CD8-positive, alpha-beta memory T cell (primary cell): Measurements from ENCODE around the gene SOX5. TPM values are rescaled to one million over a fixed set of nuclear protein-coding genes. Genes with fewer than 3 reads are reported as not detected.
"Not testable (repeated sequence)": the region's sequence is repeated elsewhere in the genome, so short reads cannot be mapped to it uniquely, and the experiment has no call there.

ENCODE experiments used
- CTCF ChIA-PET: fragments of 350-600 bp; sonication (Branson Sonifier 250); formaldehyde crosslinking; loops from one replicate; lab custom pipeline; 2021; ENCODE audit warnings: antibody characterized with exemption; lab: Charles Lee
- POLR2A ChIA-PET: fragments of 350-600 bp; sonication (Branson Sonifier 250); formaldehyde crosslinking; loops from one replicate; lab custom pipeline; 2021; ENCODE audit warnings: antibody characterized with exemption; lab: Charles Lee
- DNase-seq, 5 donors: peaks; one replicate each; pipeline versions ENCODE4 v3.0.0 to v3.0.0-alpha.2; 2020 to 2022; ENCODE audit warnings: mixed read lengths in 1 of 5
- H3K27ac ChIP-seq: one replicate; pipeline ENCODE4 v1.7.0; 2013; ENCODE audit warnings: low read depth, mild to moderate bottlenecking, low read length, moderate library complexity
- H3K27me3 ChIP-seq: 2 replicates; pipeline ENCODE4 v1.7.0; 2013; ENCODE audit warnings: low read length, mild to moderate bottlenecking; ENCODE audit not compliant: insufficient read depth, poor library complexity, severe bottlenecking
- H3K36me3 ChIP-seq: 2 replicates; pipeline ENCODE4 v1.7.0; 2013; ENCODE audit warnings: mild to moderate bottlenecking, low read length, moderate library complexity; ENCODE audit not compliant: insufficient read depth
- H3K4me1 ChIP-seq: 2 replicates; pipeline ENCODE4 v1.7.0; 2013; ENCODE audit warnings: mild to moderate bottlenecking, low read length, moderate library complexity; ENCODE audit not compliant: insufficient read depth
- H3K4me3 ChIP-seq: 2 replicates; pipeline ENCODE4 v1.7.0; 2013; ENCODE audit warnings: mild to moderate bottlenecking, low read length
- H3K9me3 ChIP-seq: 2 replicates; pipeline ENCODE4 v1.7.0; 2013; ENCODE audit warnings: mild to moderate bottlenecking, low read length
- H3K27ac Mint-ChIP-seq, 8 donors: one replicate each; pipeline ENCODE4 v1.8.0; 2020 to 2021; ENCODE audit warnings: mixed read lengths in 8 of 8, mild to moderate bottlenecking in 6 of 8, inconsistent platforms in 3 of 8, moderate library complexity in 3 of 8
- H3K27me3 Mint-ChIP-seq, 2 donors: one replicate each; pipeline ENCODE4 v1.8.0; 2020 to 2021; ENCODE audit warnings: mixed read lengths in 2 of 2, mild to moderate bottlenecking in 1 of 2, moderate library complexity in 1 of 2
- H3K36me3 Mint-ChIP-seq, 3 donors: one replicate each; pipeline ENCODE4 v1.8.0; 2020 to 2021; ENCODE audit warnings: mixed read lengths in 3 of 3, inconsistent platforms in 1 of 3, mild to moderate bottlenecking in 1 of 3
- H3K4me1 Mint-ChIP-seq, 3 donors: one replicate each; pipeline ENCODE4 v1.8.0; 2020 to 2021; ENCODE audit warnings: mixed read lengths in 3 of 3, inconsistent platforms in 1 of 3, mild to moderate bottlenecking in 1 of 3
- H3K4me3 Mint-ChIP-seq, 7 donors: one replicate each; pipeline ENCODE4 v1.8.0; 2020 to 2021; ENCODE audit warnings: mixed read lengths in 7 of 7, mild to moderate bottlenecking in 6 of 7, moderate library complexity in 4 of 7, inconsistent platforms in 2 of 7
- H3K9me3 Mint-ChIP-seq, 5 donors: one replicate each; pipeline ENCODE4 v1.8.0; 2020 to 2022; ENCODE audit warnings: mixed read lengths in 5 of 5, mild to moderate bottlenecking in 3 of 5, moderate library complexity in 2 of 5, inconsistent platforms in 1 of 5
- polyA plus RNA-seq: library from polyadenylated mRNA; unstranded; fragments of 300-500 nt; fragmentation: Illumina TruSeq; gene quantifications from one replicate; pipeline ENCODE4 v1.2.3, GENCODE V29; 2021
- total RNA-seq, 2 experiments: library from RNA; stranded (reverse); gene quantifications; one replicate each; pipeline ENCODE4 v1.2.3, GENCODE V29; 2021

Gene SOX5
- total and polyA plus RNA-seq, 3 experiments from 2014 or later: 0.13 to 0.18 TPM; not detected in 1

GRCh38 chr12:23825124-23825523 is 124.3 kb downstream of the SOX5 start:
- H3K27ac Mint-ChIP-seq, H3K36me3 ChIP-seq, H3K27me3 ChIP-seq, H3K4me3 Mint-ChIP-seq, H3K27me3 Mint-ChIP-seq, POLR2A ChIA-PET, CTCF ChIA-PET, H3K4me3 ChIP-seq, H3K9me3 Mint-ChIP-seq, H3K9me3 ChIP-seq, H3K36me3 Mint-ChIP-seq, H3K27ac ChIP-seq, H3K4me1 ChIP-seq, H3K4me1 Mint-ChIP-seq: not testable (repeated sequence)
- peak in 1 of 5 donors; percentile 13 for DNase-seq

- H3K4me1 ChIP-seq: no peaks in the 10 kb centered on the region
- no peak overlapping the region for H3K4me3 Mint-ChIP-seq
- H3K4me1 Mint-ChIP-seq: no peaks in the 10 kb centered on the region
- H3K27me3 Mint-ChIP-seq: no peaks in the 10 kb centered on the region
- H3K36me3 ChIP-seq: no peaks in the 10 kb centered on the region
- peaks cover 0 to 6% (median 2%) of the 10 kb centered on the region in 5 donors for H3K9me3 Mint-ChIP-seq
- H3K4me3 ChIP-seq: no peak overlapping the region
- ChIA-PET CTCF (no interaction called here), POLR2A (no interaction called here)
- no peaks in the 10 kb centered on the region for H3K27me3 ChIP-seq
- H3K27ac ChIP-seq: no peak overlapping the region
- no peaks in the 10 kb centered on the region for H3K36me3 Mint-ChIP-seq
- H3K9me3 ChIP-seq: no peaks in the 10 kb centered on the region
- peak in 1 of 5 donors; percentile 36 for DNase-seq
- no peak overlapping the region for H3K27ac Mint-ChIP-seq
These were observed 125.1 kb downstream of the SOX5 start for GRCh38 chr12:23824358-23824757.

- H3K36me3 ChIP-seq, H3K9me3 ChIP-seq, H3K4me1 ChIP-seq, POLR2A ChIA-PET, DNase-seq, H3K27ac Mint-ChIP-seq, H3K27me3 ChIP-seq, H3K4me1 Mint-ChIP-seq, H3K4me3 ChIP-seq, H3K4me3 Mint-ChIP-seq, CTCF ChIA-PET, H3K27ac ChIP-seq, H3K36me3 Mint-ChIP-seq, H3K27me3 Mint-ChIP-seq, H3K9me3 Mint-ChIP-seq: not testable (repeated sequence)
These were observed 126.6 kb downstream of the SOX5 start for GRCh38 chr12:23822883-23823282.

- POLR2A ChIA-PET: no interaction called here
- H3K9me3 ChIP-seq: no peaks in the 10 kb centered on the region
- no peaks in the 10 kb centered on the region for H3K27me3 Mint-ChIP-seq
- no peak overlapping the region for H3K4me3 Mint-ChIP-seq
- no peak overlapping the region for H3K27ac Mint-ChIP-seq
- peaks cover 0 to 5% (median 2%) of the 10 kb centered on the region in 5 donors for H3K9me3 Mint-ChIP-seq
- H3K4me3 ChIP-seq: no peak overlapping the region
- CTCF ChIA-PET: no interaction called here
- H3K4me1 Mint-ChIP-seq: no peaks in the 10 kb centered on the region
- H3K36me3 Mint-ChIP-seq: no peaks in the 10 kb centered on the region
- H3K27me3 ChIP-seq: no peaks in the 10 kb centered on the region
- no peak overlapping the region for H3K27ac ChIP-seq
- H3K4me1 ChIP-seq: no peaks in the 10 kb centered on the region
- DNase-seq: no peak
- H3K36me3 ChIP-seq: no peaks in the 10 kb centered on the region
These were observed 132.1 kb downstream of the SOX5 start for GRCh38 chr12:23817345-23817744.

- H3K4me3 ChIP-seq: no peak overlapping the region
- Mint-ChIP-seq H3K4me1 (no peaks in the 10 kb centered on the region), H3K9me3 (peaks cover 0 to 5% (median 2%) of the 10 kb centered on the region in 5 donors), H3K27ac (no peak overlapping the region), H3K4me3 (no peak overlapping the region), H3K36me3 (no peaks in the 10 kb centered on the region), H3K27me3 (no peaks in the 10 kb centered on the region)
- H3K27me3 ChIP-seq: no peaks in the 10 kb centered on the region
- H3K9me3 ChIP-seq: no peaks in the 10 kb centered on the region
- H3K4me1 ChIP-seq: no peaks in the 10 kb centered on the region
- no peaks in the 10 kb centered on the region for H3K36me3 ChIP-seq
- ChIA-PET POLR2A (no interaction called here), CTCF (no interaction called here)
- no peak overlapping the region for H3K27ac ChIP-seq
- no peak for DNase-seq
These were observed 133.0 kb downstream of the SOX5 start for GRCh38 chr12:23816394-23816851.

GRCh38 chr12:23815810-23816209 is 133.7 kb downstream of the SOX5 start:
- no peak overlapping the region for H3K27ac Mint-ChIP-seq
- ChIA-PET POLR2A (no interaction called here), CTCF (no interaction called here)
- peaks cover 0 to 5% (median 2%) of the 10 kb centered on the region in 5 donors for H3K9me3 Mint-ChIP-seq
- DNase-seq: no peak
- H3K36me3 Mint-ChIP-seq: no peaks in the 10 kb centered on the region
- H3K27me3 Mint-ChIP-seq: no peaks in the 10 kb centered on the region
- H3K27ac ChIP-seq: no peak overlapping the region
- no peaks in the 10 kb centered on the region for H3K36me3 ChIP-seq
- H3K9me3 ChIP-seq: no peaks in the 10 kb centered on the region
- H3K4me3 Mint-ChIP-seq: no peak overlapping the region
- no peaks in the 10 kb centered on the region for H3K27me3 ChIP-seq
- H3K4me1 ChIP-seq: no peaks in the 10 kb centered on the region
- no peaks in the 10 kb centered on the region for H3K4me1 Mint-ChIP-seq
- no peak overlapping the region for H3K4me3 ChIP-seq

GRCh38 chr12:23813206-23813605 is 136.3 kb downstream of the SOX5 start:
- H3K4me1 Mint-ChIP-seq: no peaks in the 10 kb centered on the region
- H3K27ac Mint-ChIP-seq: no peak overlapping the region
- H3K36me3 ChIP-seq: no peaks in the 10 kb centered on the region
- no peak for DNase-seq
- H3K9me3 Mint-ChIP-seq: peaks cover 0 to 8% (median 2%) of the 10 kb centered on the region in 5 donors
- CTCF ChIA-PET: no interaction called here
- no peaks in the 10 kb centered on the region for H3K27me3 ChIP-seq
- H3K27ac ChIP-seq: no peak overlapping the region
- POLR2A ChIA-PET: no interaction called here
- H3K36me3 Mint-ChIP-seq: no peaks in the 10 kb centered on the region
- H3K27me3 Mint-ChIP-seq: no peaks in the 10 kb centered on the region
- no peak overlapping the region for H3K4me3 ChIP-seq
- H3K9me3 ChIP-seq: no peaks in the 10 kb centered on the region
- H3K4me1 ChIP-seq: no peaks in the 10 kb centered on the region
- H3K4me3 Mint-ChIP-seq: no peak overlapping the region

- H3K9me3 ChIP-seq: no peaks in the 10 kb centered on the region
- Mint-ChIP-seq H3K4me3 (no peak overlapping the region), H3K9me3 (peaks cover 0 to 3% (median 2%) of the 10 kb centered on the region in 5 donors), H3K4me1 (no peaks in the 10 kb centered on the region), H3K27me3 (no peaks in the 10 kb centered on the region), H3K36me3 (no peaks in the 10 kb centered on the region), H3K27ac (no peak overlapping the region)
- no peak overlapping the region for H3K27ac ChIP-seq
- ChIA-PET CTCF (no interaction called here), POLR2A (no interaction called here)
- H3K36me3 ChIP-seq: no peaks in the 10 kb centered on the region
- no peaks in the 10 kb centered on the region for H3K27me3 ChIP-seq
- no peaks in the 10 kb centered on the region for H3K4me1 ChIP-seq
- no peak for DNase-seq
- no peak overlapping the region for H3K4me3 ChIP-seq
These were observed 139.1 kb downstream of the SOX5 start for GRCh38 chr12:23810329-23810902.
